ENCODE results near the gene SYT2. TPM values are rescaled to one million over a fixed set of nuclear protein-coding genes. Genes with fewer than 3 reads are reported as not detected.

SYT2 gene
- total RNA-seq, 1 experiment from 2014 or later = 12.1 TPM

DNA sequence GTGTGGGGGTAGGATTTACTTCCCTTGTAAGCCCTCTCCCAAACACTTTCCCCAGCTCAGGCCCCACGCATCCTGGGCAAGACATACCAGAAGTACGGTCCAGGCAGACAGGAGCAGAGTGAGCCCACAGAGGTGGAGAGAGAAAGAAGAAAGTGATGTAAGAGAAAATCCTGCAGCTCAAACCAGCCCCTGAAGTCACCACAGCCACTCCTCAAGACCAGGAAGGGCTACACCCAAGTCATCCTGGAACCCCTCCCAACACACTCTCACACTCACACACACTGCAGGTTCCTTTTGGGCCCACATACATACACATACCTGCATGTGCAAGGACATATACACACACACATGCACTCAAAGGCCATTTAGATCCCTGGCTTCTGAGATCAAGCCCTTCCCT is 106.8 kb downstream of the SYT2 start:
- no peak overlapping the region for H3K4me3 Mint-ChIP-seq
- H3K4me1 Mint-ChIP-seq = 0 out of 2 replicates have a peak, but pooled peaks cover 3% of the 10 kb centered on the region
- H3K9me3 Mint-ChIP-seq = no peaks in the 10 kb centered on the region
- ChIA-PET CTCF (interaction anchor here (0.7 to 1.6 kb wide), 3 partner anchors 15 to 116 kb away, joined by 3 to 8 read pairs (median 5); no protein-coding TSS in a partner anchor), POLR2A (no interaction called here)
- TF ChIP-seq ZNF416 (CRISPR knock-in tag; IDR thresholded peaks at IDR 0.05) (no peak), ZNF219 (CRISPR knock-in tag; IDR thresholded peaks at IDR 0.05; ENCODE audit: borderline replicate concordance) (no peak), ETV6 (CRISPR knock-in tag; IDR thresholded peaks at IDR 0.05) (no peak), STAT6 (CRISPR knock-in tag; conservative IDR thresholded peaks at IDR 0.05; ENCODE audit: low read depth) (no peak), ZNF512 (CRISPR knock-in tag; IDR thresholded peaks at IDR 0.05; ENCODE audit: borderline replicate concordance) (no peak), SMAD3 (CRISPR knock-in tag; IDR thresholded peaks at IDR 0.05; ENCODE audit: borderline replicate concordance) (no peak), CBFB (CRISPR knock-in tag; IDR thresholded peaks at IDR 0.05; ENCODE audit: low read depth) (no peak), NR3C1 (CRISPR knock-in tag; conservative IDR thresholded peaks at IDR 0.05; ENCODE audit: low read depth) (no peak), GABPB1 (CRISPR knock-in tag; IDR thresholded peaks at IDR 0.05) (no peak)
- H3K27ac Mint-ChIP-seq = no peak overlapping the region
- no peaks in the 10 kb centered on the region for H3K36me3 Mint-ChIP-seq
- no peak for DNase-seq (ENCODE audit: low spot score)
- no peaks in the 10 kb centered on the region for H3K27me3 Mint-ChIP-seq (ENCODE audit: low read depth)
- ATAC-seq = no peak

DNA sequence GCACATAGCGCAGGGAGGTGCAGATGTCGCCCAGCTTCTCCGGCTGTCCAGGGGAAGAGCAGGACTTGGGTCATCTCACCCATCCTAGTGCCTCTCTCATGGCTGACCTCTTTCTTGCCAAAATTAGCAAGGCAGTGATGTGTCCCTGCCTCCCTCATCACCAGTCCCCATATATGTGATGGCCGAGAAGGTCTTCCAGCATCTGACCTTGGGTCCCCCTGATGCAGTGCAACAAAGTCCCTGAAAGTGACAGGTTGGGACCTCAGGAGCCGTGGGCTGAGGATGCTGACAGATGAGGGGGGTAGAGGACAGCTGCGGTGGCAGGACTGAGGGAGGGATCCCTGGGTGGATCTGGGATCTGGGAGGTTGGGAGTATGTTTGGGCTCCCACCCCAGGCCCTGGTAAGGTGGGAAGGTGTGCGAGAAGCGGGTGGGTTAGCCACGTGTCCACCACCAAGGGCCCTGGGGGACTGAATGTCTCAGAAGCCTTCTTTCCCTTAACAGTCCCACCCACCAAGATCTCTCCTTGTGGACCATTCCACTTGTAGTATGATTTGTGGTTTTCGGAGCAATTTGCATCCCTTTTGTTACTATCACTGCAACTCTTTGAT is 109.7 kb downstream of the SYT2 start:
- Mint-ChIP-seq H3K4me1 (0 out of 2 replicates have a peak, but pooled peaks cover 3% of the 10 kb centered on the region), H3K27ac (no peak overlapping the region), H3K4me3 (no peak overlapping the region), H3K27me3 (ENCODE audit: low read depth) (no peaks in the 10 kb centered on the region), H3K36me3 (no peaks in the 10 kb centered on the region), H3K9me3 (no peaks in the 10 kb centered on the region)
- ChIA-PET POLR2A (no interaction called here), CTCF (interaction anchor here (0.6 to 2.6 kb wide), 42 partner anchors 9 to 510 kb away, joined by 3 to 25 read pairs (median 4); partner anchors contain the start of genes LGR6, SYT2 and UBE2T)
- ATAC-seq (no peak), DNase-seq (ENCODE audit: low spot score) (no peak)
- TF ChIP-seq GTF2I (CRISPR knock-in tag; conservative IDR thresholded peaks at IDR 0.05) (no peak), TEAD4 (CRISPR knock-in tag; IDR thresholded peaks at IDR 0.05) (no peak), ESRRA (CRISPR knock-in tag; IDR thresholded peaks at IDR 0.05; ENCODE audit: borderline replicate concordance) (0 out of 2 replicates have a peak, but pooled peaks have one; percentile 49), ETV6 (CRISPR knock-in tag; IDR thresholded peaks at IDR 0.05) (no peak), SP1 (CRISPR knock-in tag; conservative IDR thresholded peaks at IDR 0.05) (no peak)
- TF ChIP-seq, protein P1, sequence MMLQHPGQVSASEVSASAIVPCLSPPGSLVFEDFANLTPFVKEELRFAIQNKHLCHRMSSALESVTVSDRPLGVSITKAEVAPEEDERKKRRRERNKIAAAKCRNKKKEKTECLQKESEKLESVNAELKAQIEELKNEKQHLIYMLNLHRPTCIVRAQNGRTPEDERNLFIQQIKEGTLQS (CRISPR knock-in tag; conservative IDR thresholded peaks at IDR 0.05) = no peak
- TF ChIP-seq, protein P2, sequence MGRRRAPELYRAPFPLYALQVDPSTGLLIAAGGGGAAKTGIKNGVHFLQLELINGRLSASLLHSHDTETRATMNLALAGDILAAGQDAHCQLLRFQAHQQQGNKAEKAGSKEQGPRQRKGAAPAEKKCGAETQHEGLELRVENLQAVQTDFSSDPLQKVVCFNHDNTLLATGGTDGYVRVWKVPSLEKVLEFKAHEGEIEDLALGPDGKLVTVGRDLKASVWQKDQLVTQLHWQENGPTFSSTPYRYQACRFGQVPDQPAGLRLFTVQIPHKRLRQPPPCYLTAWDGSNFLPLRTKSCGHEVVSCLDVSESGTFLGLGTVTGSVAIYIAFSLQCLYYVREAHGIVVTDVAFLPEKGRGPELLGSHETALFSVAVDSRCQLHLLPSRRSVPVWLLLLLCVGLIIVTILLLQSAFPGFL (CRISPR knock-in tag; IDR thresholded peaks at IDR 0.05; ENCODE audit: borderline replicate concordance) = no peak
- TF ChIP-seq, protein P3, sequence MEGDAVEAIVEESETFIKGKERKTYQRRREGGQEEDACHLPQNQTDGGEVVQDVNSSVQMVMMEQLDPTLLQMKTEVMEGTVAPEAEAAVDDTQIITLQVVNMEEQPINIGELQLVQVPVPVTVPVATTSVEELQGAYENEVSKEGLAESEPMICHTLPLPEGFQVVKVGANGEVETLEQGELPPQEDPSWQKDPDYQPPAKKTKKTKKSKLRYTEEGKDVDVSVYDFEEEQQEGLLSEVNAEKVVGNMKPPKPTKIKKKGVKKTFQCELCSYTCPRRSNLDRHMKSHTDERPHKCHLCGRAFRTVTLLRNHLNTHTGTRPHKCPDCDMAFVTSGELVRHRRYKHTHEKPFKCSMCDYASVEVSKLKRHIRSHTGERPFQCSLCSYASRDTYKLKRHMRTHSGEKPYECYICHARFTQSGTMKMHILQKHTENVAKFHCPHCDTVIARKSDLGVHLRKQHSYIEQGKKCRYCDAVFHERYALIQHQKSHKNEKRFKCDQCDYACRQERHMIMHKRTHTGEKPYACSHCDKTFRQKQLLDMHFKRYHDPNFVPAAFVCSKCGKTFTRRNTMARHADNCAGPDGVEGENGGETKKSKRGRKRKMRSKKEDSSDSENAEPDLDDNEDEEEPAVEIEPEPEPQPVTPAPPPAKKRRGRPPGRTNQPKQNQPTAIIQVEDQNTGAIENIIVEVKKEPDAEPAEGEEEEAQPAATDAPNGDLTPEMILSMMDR (IDR thresholded peaks at IDR 0.05) = 0 out of 2 replicates have a peak, but pooled peaks have one; percentile 4

Data from WTC11 (cell line).